ENCODE results near the gene DNAH6. TPM values are rescaled to one million over a fixed set of nuclear protein-coding genes. Genes with fewer than 3 reads are reported as not detected.
A peak's percentile ranks its signal among the peaks of the same experiment; 100 is the strongest.

DNAH6 gene
- polyA plus RNA-seq, 3 donors: 0.04 TPM; not detected in 2

DNA sequence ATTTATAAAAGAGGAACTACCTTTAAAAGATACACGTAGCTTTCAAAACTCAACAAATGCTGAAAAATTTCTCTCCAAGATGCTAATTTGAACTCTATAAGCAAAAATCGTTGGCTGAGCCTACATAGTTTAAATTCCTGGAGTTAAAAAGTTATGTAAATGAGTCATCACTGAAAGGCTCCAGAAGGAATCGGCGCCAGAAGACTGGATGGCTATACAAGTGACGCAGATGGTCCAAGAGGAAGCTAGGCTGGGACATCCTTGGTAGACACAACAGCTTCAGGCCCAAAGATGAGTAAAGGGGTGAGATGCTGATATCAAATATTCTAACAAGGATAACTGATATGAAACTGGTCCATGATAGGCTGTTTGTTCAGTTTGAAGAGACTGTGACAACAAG is 22.8 kb upstream of the DNAH6 start:
- H2AFZ ChIP-seq (ENCODE audit: insufficient read depth, low read depth, low read length, poor library complexity, severe bottlenecking): no peak overlapping the region
- H3K27me3 ChIP-seq (ENCODE audit: control insufficient read depth in 2 of 2, insufficient read depth in 2 of 2, low read length in 2 of 2): no peaks in the 10 kb centered on the region
- no peak overlapping the region for H3K27ac Mint-ChIP-seq
- DNase-seq: no peak
- H3K9me3 ChIP-seq (replicated peaks in 1 of 2; ENCODE audit: control insufficient read depth in 1 of 2, insufficient read depth in 1 of 2, low read length in 2 of 2): no peaks in the 10 kb centered on the region
- no peaks in the 10 kb centered on the region for H3K9me3 Mint-ChIP-seq
- 100% methylated on average over 3 of the region's 5 CpGs for WGBS (ENCODE audit: insufficient coverage)
- TF ChIP-seq, protein P1, sequence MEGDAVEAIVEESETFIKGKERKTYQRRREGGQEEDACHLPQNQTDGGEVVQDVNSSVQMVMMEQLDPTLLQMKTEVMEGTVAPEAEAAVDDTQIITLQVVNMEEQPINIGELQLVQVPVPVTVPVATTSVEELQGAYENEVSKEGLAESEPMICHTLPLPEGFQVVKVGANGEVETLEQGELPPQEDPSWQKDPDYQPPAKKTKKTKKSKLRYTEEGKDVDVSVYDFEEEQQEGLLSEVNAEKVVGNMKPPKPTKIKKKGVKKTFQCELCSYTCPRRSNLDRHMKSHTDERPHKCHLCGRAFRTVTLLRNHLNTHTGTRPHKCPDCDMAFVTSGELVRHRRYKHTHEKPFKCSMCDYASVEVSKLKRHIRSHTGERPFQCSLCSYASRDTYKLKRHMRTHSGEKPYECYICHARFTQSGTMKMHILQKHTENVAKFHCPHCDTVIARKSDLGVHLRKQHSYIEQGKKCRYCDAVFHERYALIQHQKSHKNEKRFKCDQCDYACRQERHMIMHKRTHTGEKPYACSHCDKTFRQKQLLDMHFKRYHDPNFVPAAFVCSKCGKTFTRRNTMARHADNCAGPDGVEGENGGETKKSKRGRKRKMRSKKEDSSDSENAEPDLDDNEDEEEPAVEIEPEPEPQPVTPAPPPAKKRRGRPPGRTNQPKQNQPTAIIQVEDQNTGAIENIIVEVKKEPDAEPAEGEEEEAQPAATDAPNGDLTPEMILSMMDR (IDR thresholded peaks at IDR 0.05): no peak
- no peak overlapping the region for H3K4me2 ChIP-seq (replicated peaks; ENCODE audit: extremely low read depth, low read length, poor library complexity, severe bottlenecking)
- no peak overlapping the region for H3K9ac ChIP-seq (ENCODE audit: insufficient read depth, low read length, poor library complexity, severe bottlenecking)
- no peaks in the 10 kb centered on the region for H3K4me1 ChIP-seq (ENCODE audit: control insufficient read depth in 1 of 2, insufficient read depth in 2 of 2, low read length in 2 of 2)
- H3K4me3 ChIP-seq (replicated peaks in 1 of 3; ENCODE audit: low read depth in 2 of 3, low read length in 3 of 3): no peak overlapping the region
- no peaks in the 10 kb centered on the region for H3K36me3 ChIP-seq (replicated peaks in 1 of 2; ENCODE audit: control insufficient read depth in 1 of 2, insufficient read depth in 2 of 2, low read length in 2 of 2)
- H3K79me2 ChIP-seq (ENCODE audit: insufficient read depth, low read length): no peaks in the 10 kb centered on the region
- H3K27ac ChIP-seq (ENCODE audit: low read depth in 1 of 2, low read length in 2 of 2): no peak overlapping the region
- intact Hi-C loops (cut with micrococcal nuclease): loop anchor here in 1 of 2 donors (5.0 kb wide), 1 partner anchor 389 kb away; the partner anchor contains the start of gene TRABD2A
- no peaks in the 10 kb centered on the region for H3K36me3 Mint-ChIP-seq
- H4K20me1 ChIP-seq (ENCODE audit: insufficient read depth, low read length): no peaks in the 10 kb centered on the region
- peaks cover 2 to 7% (median 7%) of the 10 kb centered on the region in 3 donors for H3K27me3 Mint-ChIP-seq (ENCODE audit: low read depth in 3 of 3)
- no peak overlapping the region for H3K4me3 Mint-ChIP-seq
- peaks cover 4% of the 10 kb centered on the region for H3K4me1 Mint-ChIP-seq

DNA sequence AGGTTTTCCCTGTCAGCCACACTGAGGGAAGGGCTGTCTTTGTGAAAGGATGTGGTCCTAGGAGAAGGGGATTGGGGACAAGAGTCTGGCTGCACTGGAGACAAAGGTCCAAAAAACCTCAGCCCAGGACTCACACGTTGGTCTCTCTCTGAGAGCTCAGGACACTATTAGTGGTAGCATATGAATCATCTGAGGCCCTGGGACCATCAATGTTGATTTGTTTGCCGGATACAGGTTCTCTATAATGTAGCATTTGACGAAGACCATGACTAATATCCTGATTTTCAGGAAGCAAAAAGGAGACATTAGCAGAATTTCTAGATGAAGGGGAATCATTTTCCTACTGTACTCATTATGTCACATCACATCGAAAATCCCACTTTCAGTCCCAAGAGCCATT is 22.2 kb upstream of the DNAH6 start:
- no peaks in the 10 kb centered on the region for H4K20me1 ChIP-seq (ENCODE audit: insufficient read depth, low read length)
- H3K27ac ChIP-seq (ENCODE audit: low read depth in 1 of 2, low read length in 2 of 2): no peak overlapping the region
- H3K27me3 ChIP-seq (ENCODE audit: control insufficient read depth in 2 of 2, insufficient read depth in 2 of 2, low read length in 2 of 2): no peaks in the 10 kb centered on the region
- Mint-ChIP-seq H3K4me1 (peaks cover 4% of the 10 kb centered on the region), H3K9me3 (no peaks in the 10 kb centered on the region), H3K27ac (peak overlapping the region in 1 of 7 donors; percentile 54), H3K36me3 (no peaks in the 10 kb centered on the region), H3K4me3 (no peak overlapping the region), H3K27me3 (ENCODE audit: low read depth in 3 of 3) (peaks cover 2 to 7% (median 7%) of the 10 kb centered on the region in 3 donors)
- no peak overlapping the region for H3K4me2 ChIP-seq (replicated peaks; ENCODE audit: extremely low read depth, low read length, poor library complexity, severe bottlenecking)
- 100% methylated on average over 1 of the region's 4 CpGs for WGBS (ENCODE audit: insufficient coverage)
- TF ChIP-seq, protein P1 (IDR thresholded peaks at IDR 0.05): no peak
- no peaks in the 10 kb centered on the region for H3K36me3 ChIP-seq (replicated peaks in 1 of 2; ENCODE audit: control insufficient read depth in 1 of 2, insufficient read depth in 2 of 2, low read length in 2 of 2)
- no peaks in the 10 kb centered on the region for H3K9me3 ChIP-seq (replicated peaks in 1 of 2; ENCODE audit: control insufficient read depth in 1 of 2, insufficient read depth in 1 of 2, low read length in 2 of 2)
- intact Hi-C loops (cut with micrococcal nuclease): loop anchor here in 1 of 2 donors (2.0 to 5.0 kb wide), 2 partner anchors 388 to 433 kb away; partner anchors contain the start of gene TRABD2A
- H2AFZ ChIP-seq (ENCODE audit: insufficient read depth, low read depth, low read length, poor library complexity, severe bottlenecking): no peak overlapping the region
- H3K4me1 ChIP-seq (ENCODE audit: control insufficient read depth in 1 of 2, insufficient read depth in 2 of 2, low read length in 2 of 2): no peaks in the 10 kb centered on the region
- no peaks in the 10 kb centered on the region for H3K79me2 ChIP-seq (ENCODE audit: insufficient read depth, low read length)
- no peak overlapping the region for H3K9ac ChIP-seq (ENCODE audit: insufficient read depth, low read length, poor library complexity, severe bottlenecking)
- H3K4me3 ChIP-seq (replicated peaks in 1 of 3; ENCODE audit: low read depth in 2 of 3, low read length in 3 of 3): no peak overlapping the region
- DNase-seq: no peak
